GM10266 (cell line): ENCODE measurements around the gene RND3.

Experiments
- DNase-seq: peaks from one replicate; pipeline ENCODE4 v3.0.0; 2012; ENCODE audit errors: extremely low spot score
- CTCF ChIP-seq: IDR thresholded peaks from 2 replicates; pipeline ENCODE4 v1.5.1; 2012; ENCODE audit warnings: mild to moderate bottlenecking, low read depth; ENCODE audit not compliant: control insufficient read depth, insufficient read depth; ENCODE audit errors: missing control alignments

The RND3 gene

GRCh38 chr2:150441784-150442183, 45.7 kb downstream of the RND3 start:
- no peak for DNase-seq
- no peak for TF ChIP-seq CTCF

GRCh38 chr2:150441226-150441625, 46.2 kb downstream of the RND3 start:
- no peak for TF ChIP-seq CTCF
- DNase-seq = no peak

- no peak for DNase-seq
- TF ChIP-seq CTCF = no peak
Measured at GRCh38 chr2:150438654-150439053, 48.8 kb downstream of the RND3 start.

GRCh38 chr2:150438041-150438440, 49.4 kb downstream of the RND3 start:
- no peak for DNase-seq
- TF ChIP-seq CTCF = no peak

- TF ChIP-seq CTCF = no peak
- DNase-seq = no peak
Measured at GRCh38 chr2:150432312-150432625, 55.2 kb downstream of the RND3 start.

GRCh38 chr2:150431561-150432311, 55.7 kb downstream of the RND3 start:
- no peak for TF ChIP-seq CTCF
- DNase-seq = no peak

GRCh38 chr2:150429384-150429961, 58.0 kb downstream of the RND3 start:
- no peak for TF ChIP-seq CTCF
- no peak for DNase-seq
